ENCODE results near the gene LPP. TPM values are rescaled to one million over a fixed set of nuclear protein-coding genes. Genes with fewer than 3 reads are reported as not detected.
A peak's percentile ranks its signal among the peaks of the same experiment; 100 is the strongest.

Gene LPP
- total RNA-seq, 1 donor from 2014 or later, result 63.6 TPM

GRCh38 chr3:188168648-188169047, 14.7 kb downstream of the LPP start:
- no peak for DNase-seq (ENCODE audit: low spot score)
- ATAC-seq, result no peak

GRCh38 chr3:188169830-188170455, 16.0 kb downstream of the LPP start:
- DNase-seq (ENCODE audit: low spot score) (no peak), ATAC-seq (no peak)

GRCh38 chr3:188170461-188171459, 16.8 kb downstream of the LPP start:
- peak; percentile 88 for ATAC-seq
- peak; percentile 74 for DNase-seq (ENCODE audit: low spot score)

DNA sequence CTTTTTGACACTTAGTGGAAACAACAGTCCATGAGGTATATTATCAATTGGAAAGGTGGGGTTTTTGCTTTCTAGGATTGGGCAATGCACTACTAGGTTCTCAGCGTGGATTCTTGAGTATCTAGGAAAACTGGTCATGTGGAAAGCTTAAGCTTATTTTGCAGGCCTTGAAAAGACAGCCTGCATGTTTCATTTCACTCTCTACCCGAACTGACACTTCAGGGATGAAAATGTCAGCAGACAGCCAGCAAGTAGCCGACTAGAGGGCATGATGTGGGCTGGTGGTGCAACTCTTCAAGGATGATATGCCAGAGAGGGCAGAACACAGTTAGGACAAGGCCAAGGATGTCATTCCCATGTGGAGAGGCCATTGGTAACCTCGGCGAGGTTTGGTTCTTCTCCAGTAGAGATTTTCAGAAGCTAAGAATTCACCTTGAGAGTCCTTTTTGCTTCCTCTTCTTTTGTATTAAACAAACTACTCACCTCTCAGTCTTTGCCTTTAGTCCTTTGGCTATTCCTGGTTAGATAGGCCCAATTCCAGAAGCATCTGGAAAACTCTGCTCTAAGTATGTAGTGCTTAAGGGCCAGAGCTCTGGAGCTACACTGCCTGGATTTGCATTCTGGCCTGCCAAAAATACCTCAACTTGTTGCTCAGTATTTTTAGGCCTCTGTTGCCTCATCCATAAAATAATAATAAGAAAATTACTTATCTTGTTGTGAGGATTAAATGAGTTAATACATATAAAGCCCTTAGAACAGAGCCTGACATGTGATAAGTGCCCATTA, 17.9 kb downstream of the LPP start:
- DNase-seq (ENCODE audit: low spot score) (no peak), ATAC-seq (no peak)

DNA sequence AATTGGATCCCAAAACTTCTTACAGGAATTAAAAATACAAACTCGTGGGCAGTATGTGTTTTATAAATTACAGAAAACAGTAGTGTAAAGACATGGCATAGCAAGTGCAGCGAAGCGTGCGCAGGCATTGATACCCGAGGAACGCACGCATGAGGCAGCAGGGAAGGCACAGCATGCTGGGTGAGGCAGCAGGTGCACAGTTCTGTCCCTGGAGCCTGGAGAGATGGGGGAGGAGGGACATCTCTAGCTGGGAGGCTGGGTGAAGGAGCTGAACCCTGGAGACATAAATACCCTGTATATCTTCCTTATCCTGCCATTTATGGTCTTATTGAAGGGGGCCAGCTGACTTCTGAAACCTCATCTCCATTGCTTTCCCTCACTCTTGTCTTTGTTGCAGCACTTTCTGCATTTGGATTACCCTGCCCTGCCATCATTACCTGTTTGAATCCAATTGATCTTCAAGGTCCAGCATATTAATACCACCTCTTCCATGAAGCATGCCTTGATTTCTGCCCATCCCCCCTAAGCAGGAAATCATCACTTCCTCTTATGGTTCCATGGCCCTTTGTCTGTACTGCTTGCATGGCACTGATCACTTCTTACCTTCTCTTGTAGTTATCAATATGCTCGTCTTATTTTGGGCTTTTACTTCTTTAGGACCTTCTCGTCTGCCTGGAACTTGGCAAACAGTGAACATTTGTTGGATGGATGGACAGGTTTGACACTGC, 20.5 kb downstream of the LPP start:
- ATAC-seq, result no peak
- no peak for DNase-seq (ENCODE audit: low spot score)

DNA sequence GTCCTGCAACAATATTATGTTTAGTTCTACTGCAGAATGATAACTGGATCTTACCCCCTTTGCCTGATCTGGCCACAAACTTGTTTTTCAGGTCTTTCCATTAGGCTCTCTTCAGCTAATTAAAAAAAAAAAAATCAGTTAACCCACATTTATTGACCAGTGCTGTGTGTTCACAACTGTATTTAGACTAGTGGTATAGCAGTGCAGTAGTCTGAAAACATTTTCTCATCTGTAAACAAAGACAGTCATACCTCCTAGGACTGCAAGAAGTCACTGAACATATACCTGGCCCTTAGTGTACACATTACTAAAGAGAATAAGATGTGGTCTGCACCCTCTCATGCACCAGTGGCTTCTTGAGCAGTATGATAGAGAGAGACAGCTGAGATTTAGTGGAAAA, 22.5 kb downstream of the LPP start:
- no peak for DNase-seq (ENCODE audit: low spot score)
- no peak for ATAC-seq

- ATAC-seq, result no peak
- DNase-seq (ENCODE audit: low spot score), result no peak
Observed at GRCh38 chr3:188176884-188177283, 22.9 kb downstream of the LPP start.

- DNase-seq (ENCODE audit: low spot score), result no peak
- no peak for ATAC-seq
Observed at GRCh38 chr3:188177721-188178120, 23.8 kb downstream of the LPP start.

GRCh38 chr3:188178293-188178936, 24.5 kb downstream of the LPP start:
- DNase-seq (ENCODE audit: low spot score) (no peak), ATAC-seq (no peak)

DNA sequence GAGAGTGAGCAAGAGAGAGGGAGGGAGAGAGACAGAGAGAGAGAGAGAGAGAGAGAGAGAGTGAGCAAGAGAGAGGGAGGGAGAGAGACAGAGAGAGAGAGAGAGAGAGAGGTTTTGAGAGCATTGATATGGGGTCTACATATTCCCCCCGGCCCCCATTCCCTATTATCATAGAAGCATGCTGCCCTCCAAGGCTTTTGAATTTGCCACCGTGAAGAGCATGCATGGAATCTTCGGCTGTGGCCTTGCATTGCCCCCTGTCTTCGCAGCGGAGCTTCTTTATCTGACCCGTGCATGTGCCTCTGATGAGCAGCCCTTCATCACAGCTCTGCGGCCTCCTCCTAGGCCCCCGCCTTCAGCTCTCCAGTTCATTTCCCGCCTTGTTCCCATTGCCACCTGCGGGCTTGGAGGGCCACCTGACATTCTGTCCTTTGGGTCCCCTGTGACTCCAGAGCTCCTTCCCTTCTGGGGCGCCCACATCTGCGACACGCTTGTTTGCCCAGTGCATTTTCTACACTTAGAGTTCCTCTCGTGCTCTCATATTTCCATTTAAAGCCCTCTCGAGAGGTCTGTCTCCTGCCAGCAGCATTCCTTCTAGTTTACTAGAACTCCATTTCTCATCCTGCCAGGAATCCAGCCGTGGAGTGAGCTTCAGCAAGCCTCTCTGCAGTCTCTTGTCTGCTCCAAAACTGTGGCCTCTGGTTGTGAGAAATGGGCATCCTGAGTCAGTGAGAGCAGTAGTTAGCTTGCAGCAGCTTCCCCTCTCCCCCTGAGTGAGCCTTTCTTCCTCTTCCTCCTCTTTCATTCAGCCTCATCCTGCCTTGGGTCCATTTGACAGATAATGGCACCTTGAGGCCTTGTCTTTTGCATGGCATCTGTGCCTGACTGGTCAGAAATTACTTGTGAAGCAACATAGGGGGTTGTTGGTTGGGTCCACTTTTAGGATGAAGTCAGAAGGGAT, 25.3 kb downstream of the LPP start:
- ATAC-seq, result no peak

GRCh38 chr3:188180114-188180513, 26.2 kb downstream of the LPP start:
- DNase-seq (ENCODE audit: low spot score) (no peak), ATAC-seq (no peak)

More for the DNA sequence above, 25.3 kb downstream of the LPP start:
- DNase-seq (ENCODE audit: low spot score), result no peak

DNA sequence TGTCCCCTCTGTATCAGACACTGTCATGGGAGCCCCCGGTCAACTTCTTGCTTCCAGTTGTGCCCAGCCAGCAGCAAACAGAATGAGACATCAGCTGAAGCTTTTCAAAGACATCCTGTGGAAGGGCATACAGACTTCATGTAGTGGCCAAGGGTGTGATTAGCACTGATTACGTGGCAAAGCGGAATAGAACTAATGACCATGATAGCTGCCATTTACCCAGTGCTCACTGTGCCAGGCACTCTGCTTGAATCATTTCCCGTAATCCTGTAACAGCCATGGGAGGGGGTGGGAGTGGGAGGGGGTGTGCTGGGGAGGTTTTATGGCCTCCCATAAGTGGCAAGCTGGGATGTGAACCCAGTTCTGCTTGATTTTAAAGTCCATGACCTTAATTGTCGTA, 29.5 kb downstream of the LPP start:
- ATAC-seq (no peak), DNase-seq (ENCODE audit: low spot score) (no peak)

- no peak for ATAC-seq
Observed at GRCh38 chr3:188184160-188184559, 30.2 kb downstream of the LPP start.

DNA sequence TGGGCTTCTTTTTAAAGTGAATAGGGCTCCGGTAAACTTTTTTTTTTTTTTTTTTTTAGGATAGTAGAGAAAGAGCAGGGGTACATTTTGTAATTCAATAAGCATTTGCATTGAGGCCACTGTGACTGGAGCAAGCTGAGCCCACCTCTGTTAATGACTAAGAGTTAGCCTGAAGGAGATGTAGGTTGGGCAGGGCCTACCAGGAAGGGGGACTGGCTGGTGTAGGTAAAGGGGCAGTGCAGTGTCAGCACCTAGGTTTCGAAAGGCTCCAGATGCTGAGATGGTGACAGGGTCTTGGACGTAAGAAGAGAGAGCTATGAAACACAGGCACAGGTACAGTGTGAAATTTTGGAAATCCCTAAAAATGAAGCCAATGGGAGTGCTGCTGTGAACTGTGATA, 30.7 kb downstream of the LPP start:
- ATAC-seq (no peak), DNase-seq (ENCODE audit: low spot score) (no peak)

More at GRCh38 chr3:188184160-188184559, 30.2 kb downstream of the LPP start:
- no peak for DNase-seq (ENCODE audit: low spot score)

GRCh38 chr3:188185717-188186251, 31.8 kb downstream of the LPP start:
- ATAC-seq (peak; percentile 89), DNase-seq (ENCODE audit: low spot score) (peak; percentile 58)

DNA sequence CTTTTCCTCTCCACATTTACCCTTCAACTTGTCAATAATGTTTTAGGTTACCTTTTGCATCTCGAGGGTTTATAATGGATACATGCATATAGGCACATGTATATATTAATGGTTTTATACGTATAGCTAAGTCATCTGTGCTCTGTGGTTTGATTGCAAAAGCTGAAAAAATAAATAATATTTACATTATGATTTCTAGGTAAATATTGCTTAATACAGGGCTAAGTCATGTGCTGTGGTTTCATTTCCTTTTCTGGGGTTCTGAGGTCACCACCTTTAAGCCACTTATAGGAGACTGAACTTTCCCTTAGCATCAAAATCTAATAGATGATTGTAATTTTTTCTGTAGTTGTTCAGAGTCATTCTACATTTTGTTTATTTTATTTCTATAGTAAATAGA, 33.1 kb downstream of the LPP start:
- DNase-seq (ENCODE audit: low spot score) (no peak), ATAC-seq (no peak)

- no peak for DNase-seq (ENCODE audit: low spot score)
- no peak for ATAC-seq
Observed at GRCh38 chr3:188188911-188189310, 35.0 kb downstream of the LPP start.

DNA sequence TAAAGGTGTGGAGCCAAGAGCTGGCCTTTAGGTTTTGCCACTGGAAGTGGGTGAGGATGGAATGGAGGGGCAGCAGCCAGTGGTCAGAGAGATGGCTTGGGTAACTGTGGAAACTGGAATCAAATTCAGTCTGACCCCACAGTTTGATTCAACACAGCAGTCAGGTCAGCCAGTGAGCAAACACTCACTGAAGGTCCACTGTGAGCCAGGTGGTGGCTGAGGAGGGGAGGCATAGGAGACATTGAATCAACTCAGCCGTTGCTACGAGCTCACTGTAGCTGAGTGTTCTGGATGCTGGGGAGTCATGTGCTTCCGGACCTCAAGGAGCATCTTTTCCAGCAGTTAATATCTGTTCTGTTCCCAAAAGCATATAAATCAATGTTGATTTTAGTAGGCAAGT, 37.5 kb downstream of the LPP start:
- ATAC-seq (peak; percentile 72), DNase-seq (ENCODE audit: low spot score) (no peak)

DNA sequence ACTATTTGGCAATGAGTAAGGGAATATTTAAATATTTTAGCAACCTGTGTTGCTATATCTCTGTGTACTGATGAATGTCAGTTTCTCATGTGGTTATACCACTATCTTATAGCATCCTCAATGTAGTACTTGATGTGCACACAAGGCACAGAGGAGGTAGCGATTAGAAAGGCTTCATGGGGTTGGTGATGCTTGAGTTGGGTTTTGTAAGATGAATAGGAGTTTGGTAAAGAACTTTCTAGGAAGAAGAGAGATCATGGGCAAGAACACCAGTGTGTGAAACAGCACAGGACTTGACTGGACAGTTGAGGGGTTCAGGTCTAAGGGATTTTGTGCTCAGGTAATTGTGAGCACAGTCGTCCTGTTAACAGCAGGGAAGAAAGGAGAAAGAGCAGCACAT, 38.1 kb downstream of the LPP start:
- ATAC-seq, result no peak
- no peak for DNase-seq (ENCODE audit: low spot score)

All from left lobe of liver (tissue), 2 donors.